ENCODE data around the gene RRAD. TPM values are rescaled to one million over a fixed set of nuclear protein-coding genes. Genes with fewer than 3 reads are reported as not detected.

RRAD gene
- total RNA-seq, 1 experiment from 2014 or later, result 1.1 TPM

DNA sequence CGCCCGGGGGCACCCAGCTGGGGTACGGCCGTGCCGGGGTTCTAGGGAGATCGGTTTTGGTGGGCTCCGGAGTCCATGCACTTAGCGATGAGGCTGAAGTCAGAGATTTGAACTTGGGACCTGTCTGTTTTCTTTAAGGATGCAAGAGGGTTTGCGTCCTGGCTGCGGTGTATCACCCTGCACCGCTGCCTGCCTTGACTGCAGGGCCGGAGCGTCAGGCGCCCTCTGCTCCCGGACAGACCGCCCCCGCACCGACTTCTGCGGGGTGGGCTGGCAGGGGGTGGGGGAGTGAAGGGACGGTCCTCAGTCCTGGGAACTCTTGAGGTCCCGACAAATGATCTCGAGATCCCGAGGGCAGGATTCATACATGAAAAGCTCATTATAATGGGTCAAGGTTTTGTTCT lies 44.3 kb downstream of the RRAD start:
- no peak for DNase-seq (ENCODE audit: low read depth)

DNA sequence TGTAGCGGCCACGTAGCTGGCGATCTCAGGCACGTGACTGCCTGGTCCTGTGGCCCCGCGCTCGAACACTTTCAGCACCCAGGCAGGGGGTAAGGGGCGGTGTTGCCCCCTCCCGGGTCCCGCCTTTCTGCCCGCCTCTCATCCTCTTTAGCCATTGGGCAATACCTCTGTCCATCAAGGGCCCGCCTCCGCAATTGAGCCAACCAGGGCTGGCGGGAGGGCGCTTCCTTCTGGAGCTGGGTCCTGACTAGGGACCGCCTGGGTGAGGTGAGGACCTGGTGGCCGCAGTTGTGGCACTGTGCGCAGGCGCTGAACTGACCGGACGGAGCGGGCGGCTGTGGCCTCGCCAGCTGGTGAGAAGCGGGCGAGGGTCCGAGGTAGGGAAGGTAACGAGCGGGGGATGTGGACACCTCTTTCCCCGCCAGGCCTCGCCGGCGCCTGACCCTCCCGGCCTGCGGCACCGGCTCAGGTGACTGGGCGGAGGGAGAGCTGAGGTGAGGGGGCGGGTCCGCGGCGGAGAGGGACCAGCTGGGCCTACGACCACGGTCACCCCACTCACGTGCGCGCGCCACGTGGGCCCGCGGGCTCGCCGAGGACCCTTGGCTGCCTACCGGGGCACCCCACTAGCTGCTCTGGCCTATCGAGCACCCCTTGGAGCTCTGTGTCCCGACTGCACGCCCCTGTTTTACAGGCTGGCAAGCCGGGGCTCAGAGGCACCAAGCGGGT lies 44.9 kb downstream of the RRAD start, which contains the start of gene PDP2:
Gene PDP2, plus strand, starts transcription at position 228 of the 726 bp plus-strand sequence. CDS start 3,770 bp downstream, outside the sequence.
- DNase-seq (ENCODE audit: low read depth), result peak; percentile 92

DNA sequence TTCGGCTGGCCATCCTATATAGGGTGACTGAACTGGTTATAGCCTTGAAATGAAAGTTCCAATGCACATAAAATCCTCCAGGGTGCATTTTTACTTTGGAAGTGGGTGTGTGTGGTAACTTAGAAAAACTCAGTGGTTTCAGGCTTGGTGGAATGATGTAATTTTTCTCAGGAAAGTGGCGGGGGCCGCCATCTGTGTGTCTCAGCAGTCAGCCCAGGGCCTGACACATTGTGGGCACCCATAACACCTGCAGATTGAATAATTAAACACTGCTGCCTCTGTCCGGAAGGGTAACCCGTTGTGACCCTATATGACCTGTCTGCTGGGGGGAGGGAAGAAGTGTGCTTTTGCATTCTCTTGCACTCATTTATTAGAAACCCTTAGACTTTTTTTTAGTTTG lies 47.3 kb downstream of the RRAD start:
- peak; percentile 41 for DNase-seq (ENCODE audit: low read depth)

DNA sequence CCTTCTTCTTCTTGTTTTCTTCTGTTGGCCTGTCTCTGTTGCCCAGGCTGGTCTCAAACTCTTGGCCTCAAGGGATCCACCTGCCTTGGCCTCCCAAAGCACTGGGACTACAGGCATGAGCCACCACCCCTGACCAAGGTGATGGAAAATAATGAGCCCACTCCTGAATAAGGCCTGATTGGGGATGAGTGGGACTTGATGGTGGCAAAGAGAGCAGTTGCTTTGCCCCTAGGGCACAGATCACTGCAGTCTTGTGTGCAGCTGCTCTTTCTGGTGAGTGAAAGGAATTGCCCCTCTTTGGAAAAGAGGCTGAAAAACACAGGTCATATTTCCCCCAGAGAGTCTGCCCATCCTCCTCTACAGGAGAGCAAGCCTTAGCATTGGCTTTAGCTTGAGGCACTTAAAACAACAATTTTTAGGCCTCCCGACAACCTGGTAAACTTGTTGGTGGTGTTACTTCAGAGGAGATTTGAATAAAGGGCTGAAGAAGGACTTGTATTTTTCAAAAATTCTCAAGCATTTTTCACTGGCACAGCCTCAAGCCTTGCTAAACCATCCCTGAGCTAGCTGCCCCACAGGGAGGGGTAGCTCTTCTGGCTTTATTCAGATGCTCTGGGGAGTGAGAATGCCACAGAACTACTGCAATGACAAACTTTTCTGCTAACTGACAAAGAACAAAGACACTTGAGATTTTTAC lies 51.1 kb downstream of the RRAD start:
- DNase-seq (ENCODE audit: low read depth), result peak; percentile 80

DNA sequence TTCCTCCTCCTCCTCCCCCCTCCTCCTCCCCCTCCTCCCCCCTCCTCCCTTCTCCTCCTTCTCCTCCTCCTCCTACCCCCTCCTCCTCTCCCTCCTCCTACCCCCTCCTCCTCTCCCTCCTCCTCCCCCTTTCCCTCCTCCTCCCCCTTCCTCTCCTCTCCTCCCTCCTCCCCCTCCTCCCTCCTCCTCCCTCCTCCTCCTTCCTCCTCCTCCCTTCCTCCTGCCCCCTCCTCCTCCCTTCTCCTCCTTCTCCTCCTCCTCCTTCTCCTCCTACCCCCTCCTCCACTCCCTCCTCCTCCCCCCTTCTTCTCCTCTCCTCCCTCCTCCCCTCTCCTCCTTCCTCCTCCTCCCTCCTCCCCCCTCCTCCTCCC lies 51.7 kb downstream of the RRAD start:
- no peak for DNase-seq (ENCODE audit: low read depth)

DNA sequence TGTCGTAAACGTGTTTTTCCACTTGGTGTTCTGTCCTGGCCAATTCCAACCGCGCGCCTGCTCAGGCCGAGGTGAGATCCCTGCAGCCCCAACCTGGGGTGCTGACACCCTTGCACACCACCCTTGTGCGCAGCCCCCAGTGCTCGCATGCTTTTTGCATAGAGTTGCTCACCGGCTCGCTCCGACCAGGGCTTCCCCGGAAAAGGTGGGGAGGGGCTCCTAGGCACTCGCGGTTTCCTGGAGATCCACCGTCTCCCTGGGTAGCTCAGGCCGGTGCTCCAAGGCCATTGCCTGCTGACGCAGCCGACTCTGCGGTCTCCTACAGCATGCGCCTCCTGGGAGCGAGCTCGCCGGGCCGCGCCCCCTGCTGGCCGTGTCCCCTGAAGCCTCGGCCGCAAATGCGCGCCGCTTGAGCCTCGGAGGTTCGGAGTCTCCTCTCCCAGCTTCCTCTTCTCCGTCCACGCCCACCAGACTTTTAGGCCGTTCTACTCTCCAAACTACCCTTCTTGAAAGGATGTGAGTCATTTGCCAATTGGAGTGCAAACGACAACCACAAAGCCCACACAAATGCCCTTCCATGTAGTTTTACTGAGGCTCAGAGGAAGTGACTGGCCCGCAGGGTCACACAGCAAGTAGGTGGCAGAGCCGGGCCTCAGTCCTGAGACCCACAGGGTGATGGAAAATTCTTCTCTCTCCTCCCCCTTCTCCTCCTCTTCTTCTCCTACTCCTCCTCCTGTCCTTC lies 52.2 kb downstream of the RRAD start:
- peak; percentile 100 for DNase-seq (ENCODE audit: low read depth)

DNA sequence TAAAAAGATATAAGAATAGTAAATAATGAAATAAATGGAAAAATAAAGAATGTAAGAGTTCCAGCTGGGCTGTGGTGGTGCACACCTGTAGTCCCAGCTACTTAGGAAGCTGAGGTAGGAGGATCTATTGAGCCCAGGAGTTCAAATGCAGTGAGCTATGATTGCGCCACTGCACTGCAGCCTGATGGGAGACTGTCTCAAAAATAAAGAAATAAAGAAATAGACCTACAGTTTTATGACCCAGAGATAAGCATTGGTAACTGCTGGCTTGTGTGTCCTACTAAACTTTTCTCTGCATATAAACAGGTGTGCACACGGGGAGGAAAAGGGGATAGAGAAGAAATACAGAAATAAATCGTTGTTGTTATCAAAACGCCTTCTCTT lies 52.8 kb downstream of the RRAD start:
- DNase-seq (ENCODE audit: low read depth), result no peak

DNA sequence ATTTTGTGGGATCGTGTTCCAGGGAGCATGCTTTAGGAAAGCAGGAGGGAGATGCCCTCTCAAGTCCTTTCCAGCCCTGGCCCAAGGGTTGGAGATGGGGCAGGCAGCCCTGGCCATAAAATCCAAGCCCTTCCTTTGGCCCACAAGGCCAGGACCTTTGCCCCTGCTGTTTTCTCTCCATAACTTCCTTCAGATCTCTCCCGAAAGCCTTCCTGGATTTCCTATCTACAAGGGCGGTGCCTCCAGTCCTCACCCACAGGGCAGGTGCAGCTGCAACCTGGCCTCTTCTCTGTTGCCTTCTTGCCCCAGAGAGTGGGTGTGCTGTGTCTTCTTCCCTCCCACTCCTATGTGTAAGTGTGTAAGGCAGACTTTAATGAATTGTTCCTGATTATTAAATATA lies 53.5 kb downstream of the RRAD start:
- DNase-seq (ENCODE audit: low read depth), result no peak

Other genes with a start within 250 kb of the RRAD start
- gene CMTM4, start 228.8 kb downstream of the RRAD start, total RNA-seq (2014; rRNA removed), result 11.9 and 16.4 TPM in 2 replicates
- gene DYNC1LI2, start 173.9 kb downstream of the RRAD start, total RNA-seq (2014; rRNA removed), result 110 and 117 TPM in 2 replicates
- not detected in 2 replicates for gene TERB1, start 124.0 kb downstream of the RRAD start, total RNA-seq (2014; rRNA removed)
- 77.2 and 85.9 TPM in 2 replicates for gene NAE1, start 94.6 kb downstream of the RRAD start, total RNA-seq (2014; rRNA removed)
- not detected in 2 replicates for gene CA7, start 81.1 kb downstream of the RRAD start, total RNA-seq (2014; rRNA removed)
- 8.1 and 10.0 TPM in 2 replicates for gene PDP2, start 45.0 kb downstream of the RRAD start, total RNA-seq (2014; rRNA removed)
- gene CDH16, start 6.7 kb downstream of the RRAD start, total RNA-seq (2014; rRNA removed), result not detected in 2 replicates
- 147 and 148 TPM in 2 replicates for gene CIAO2B, start 8.9 kb upstream of the RRAD start, total RNA-seq (2014; rRNA removed)
- gene CES2, start 10.0 kb upstream of the RRAD start, total RNA-seq (2014; rRNA removed), result 45.8 and 53.4 TPM in 2 replicates
- gene CES3, start 35.7 kb upstream of the RRAD start, total RNA-seq (2014; rRNA removed), result 0.75 and 0.96 TPM in 2 replicates
- 0.06 and 0.77 TPM in 2 replicates for gene CES4A, start 63.1 kb upstream of the RRAD start, total RNA-seq (2014; rRNA removed)
- 121 and 123 TPM in 2 replicates for gene CBFB, start 103.6 kb upstream of the RRAD start, total RNA-seq (2014; rRNA removed)
- gene PHAF1, start 184.4 kb upstream of the RRAD start, total RNA-seq (2014; rRNA removed), result 16.1 and 24.3 TPM in 2 replicates
- 75.5 and 85.0 TPM in 2 replicates for gene B3GNT9, start 225.5 kb upstream of the RRAD start, total RNA-seq (2014; rRNA removed)
- 31.2 and 46.0 TPM in 2 replicates for gene TRADD, start 234.4 kb upstream of the RRAD start, total RNA-seq (2014; rRNA removed)
- gene FBXL8, start 234.4 kb upstream of the RRAD start, total RNA-seq (2014; rRNA removed), result 24.5 and 32.5 TPM in 2 replicates
- gene HSF4, start 239.2 kb upstream of the RRAD start, total RNA-seq (2014; rRNA removed), result 19.4 and 29.1 TPM in 2 replicates
- gene NOL3, start 245.0 kb upstream of the RRAD start, total RNA-seq (2014; rRNA removed), result 58.0 and 58.6 TPM in 2 replicates

Measured in LHCN-M2 (cell line).